CD4-positive, alpha-beta T cell (primary cell): Measurements from ENCODE around the gene MAJIN. TPM values are rescaled to one million over a fixed set of nuclear protein-coding genes. Genes with fewer than 3 reads are reported as not detected.

Experiments used
- ATAC-seq: fragments of 200-7000 bp; cut with Tn5 transposase; one replicate; pipeline ENCODE4 v1.10.0; 2022; ENCODE audit warnings: mild to moderate bottlenecking; ENCODE audit not compliant: poor library complexity
- CTCF ChIA-PET: fragments of 350-600 bp; sonication (Branson Sonifier 250); formaldehyde crosslinking; loops from one replicate; lab custom pipeline; 2021; ENCODE audit warnings: antibody characterized with exemption, inconsistent platforms; lab: Charles Lee
- POLR2A ChIA-PET: fragments of 350-600 bp; sonication (Branson Sonifier 250); formaldehyde crosslinking; loops from one replicate; lab custom pipeline; 2021; ENCODE audit warnings: antibody characterized with exemption, inconsistent platforms; lab: Charles Lee
- DNase-seq, 14 experiments: peaks; one replicate each; pipeline ENCODE4 v3.0.0-alpha.2; 2013 to 2020; ENCODE audit warnings: mixed read lengths in 2 of 14
- H3K27ac ChIP-seq, 2 donors: one replicate each; pipeline versions ENCODE4 v1.5.1 to v1.7.0; 2013; ENCODE audit warnings: low read length in 2 of 2, low read depth in 1 of 2, mild to moderate bottlenecking in 1 of 2
- H3K27me3 ChIP-seq, 2 experiments: 1 replicate in 1 of 2; 2 replicates in 1 of 2; pipeline versions ENCODE4 v1.6.1 to v1.7.0; 2013; ENCODE audit warnings: low read length in 2 of 2, control low read depth in 1 of 2, mild to moderate bottlenecking in 1 of 2, moderate library complexity in 1 of 2; ENCODE audit not compliant: insufficient read depth in 2 of 2, control insufficient read depth in 1 of 2
- H3K36me3 ChIP-seq: one replicate; pipeline ENCODE4 v1.6.1; 2013; ENCODE audit warnings: low read length, control low read depth; ENCODE audit not compliant: insufficient read depth
- H3K4me1 ChIP-seq: one replicate; pipeline ENCODE4 v1.6.1; 2013; ENCODE audit warnings: low read length, control low read depth; ENCODE audit not compliant: insufficient read depth
- H3K4me3 ChIP-seq: one replicate; pipeline ENCODE4 v1.5.1; 2013; ENCODE audit warnings: mild to moderate bottlenecking, low read length, moderate library complexity
- H3K9me3 ChIP-seq, 2 experiments: 1 replicate in 1 of 2; 2 replicates in 1 of 2; pipeline versions ENCODE4 v1.6.1 to v1.7.0; 2013; ENCODE audit warnings: low read length in 2 of 2, mild to moderate bottlenecking in 2 of 2, control low read depth in 1 of 2, moderate library complexity in 1 of 2; ENCODE audit not compliant: control insufficient read depth in 1 of 2, insufficient read depth in 1 of 2
- H3K27ac Mint-ChIP-seq: one replicate; pipeline ENCODE4 v1.8.0; 2020; ENCODE audit warnings: mixed read lengths
- H3K27me3 Mint-ChIP-seq: one replicate; pipeline ENCODE4 v1.8.0; 2021; ENCODE audit warnings: mixed read lengths
- H3K36me3 Mint-ChIP-seq: one replicate; pipeline ENCODE4 v1.8.0; 2021; ENCODE audit warnings: low read depth, mixed read lengths
- H3K4me1 Mint-ChIP-seq: one replicate; pipeline ENCODE4 v1.8.0; 2021; ENCODE audit warnings: low read depth, mixed read lengths
- H3K4me3 Mint-ChIP-seq: one replicate; pipeline ENCODE4 v1.8.0; 2020; ENCODE audit warnings: mild to moderate bottlenecking, mixed read lengths
- H3K9me3 Mint-ChIP-seq: one replicate; pipeline ENCODE4 v1.8.0; 2020; ENCODE audit warnings: mixed read lengths
- CTCF ChIP-seq: fragments of 200-600 bp; IDR thresholded peaks from one replicate; pipeline ENCODE4 v1.8.0; 2022; ENCODE audit warnings: antibody characterized with exemption, mild to moderate bottlenecking
- intact Hi-C, 2 experiments: fragments of 100-400 bp; cut with DNase I in 1 of 2; cut with micrococcal nuclease in 1 of 2; formaldehyde crosslinking; loops; one replicate each; pipeline versions ENCODE4 v1.15.1 to v1.9.0; 2023 to 2025; cut with DNase I, micrococcal nuclease
- total RNA-seq, 174 experiments: library from RNA in 2 of 174; stranded (reverse) in 2 of 174; gene quantifications; one replicate each; pipeline ENCODE4 v1.2.3 and lab custom pipeline; 2021 to 2026

The MAJIN gene
- total RNA-seq, 2 experiments from 2014 or later = 0.50 to 0.55 TPM

- no peak for TF ChIP-seq CTCF
- ATAC-seq (no peak), DNase-seq (peak in 1 of 14 experiments; percentile 45)
- Mint-ChIP-seq H3K27me3 (no peaks in the 10 kb centered on the region), H3K4me3 (peak overlapping the region; percentile 87), H3K4me1 (peaks cover 13% of the 10 kb centered on the region), H3K9me3 (no peaks in the 10 kb centered on the region), H3K36me3 (peaks cover 18% of the 10 kb centered on the region), H3K27ac (peak overlapping the region; percentile 97)
- Histone ChIP-seq H3K4me3 (peak overlapping the region; percentile 69), H3K27ac (no peak overlapping the region), H3K36me3 (peaks cover 18% of the 10 kb centered on the region), H3K27me3 (no peaks in the 10 kb centered on the region), H3K4me1 (peaks cover 30% of the 10 kb centered on the region), H3K9me3 (no peaks in the 10 kb centered on the region)
- intact Hi-C loops = no loop called here
- POLR2A ChIA-PET = interaction anchor here (1.1 to 2.5 kb wide), 7 partner anchors 10 to 209 kb away, joined by 4 to 13 read pairs (median 8); partner anchors contain the start of genes EHD1, SF1, SNX15 and ZNHIT2
- CTCF ChIA-PET = no interaction called here
These were observed 46.1 kb downstream of the MAJIN start for GRCh38 chr11:64925536-64926436.

DNA sequence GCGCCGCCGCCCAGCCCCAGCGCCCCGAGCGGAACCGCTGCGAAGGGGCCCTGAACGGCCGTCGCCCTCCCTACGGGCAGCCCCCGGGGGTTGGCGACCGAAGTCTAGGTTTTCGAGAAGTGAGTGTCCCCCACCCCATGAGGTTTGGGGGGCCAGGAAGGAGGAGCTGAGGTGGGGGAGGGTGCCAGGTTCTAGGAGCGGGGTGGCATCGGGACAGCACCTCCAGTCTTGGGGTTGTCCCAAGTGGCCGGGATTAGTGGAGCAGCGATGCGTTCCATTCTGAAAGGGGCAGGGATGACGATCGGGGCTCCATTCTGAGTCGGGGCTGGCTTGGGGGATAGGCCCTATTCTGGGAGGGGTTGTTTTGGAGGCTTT, 47.0 kb downstream of the MAJIN start:
- TF ChIP-seq CTCF = no peak
- no peaks in the 10 kb centered on the region for H3K9me3 Mint-ChIP-seq
- CTCF ChIA-PET = interaction anchor here (1.3 to 1.4 kb wide), 2 partner anchors 80 to 89 kb away, joined by 3 to 8 read pairs; partner anchors contain the start of genes ARL2 and CDC42BPG
- POLR2A ChIA-PET = interaction anchor here (0.6 to 2.5 kb wide), 15 partner anchors 9 to 210 kb away, joined by 3 to 15 read pairs (median 7); partner anchors contain the start of genes ARL2, EHD1, FAU and MAJIN
- H3K27ac Mint-ChIP-seq = peak overlapping the region; percentile 97
- H3K4me3 Mint-ChIP-seq = peak overlapping the region; percentile 87
- peak overlapping the region; percentile 69 for H3K4me3 ChIP-seq
- no peak for DNase-seq
- peak overlapping the region in 1 of 2 donors; percentile 73 for H3K27ac ChIP-seq
- intact Hi-C loops = loop anchor here in 1 of 2 experiments (1.0 to 5.0 kb wide), 5 partner anchors 47 to 238 kb away; partner anchors contain the start of genes CDCA5, EHD1, SNX15 and ZFPL1
- peaks cover 9% of the 10 kb centered on the region for H3K36me3 Mint-ChIP-seq
- H3K9me3 ChIP-seq = no peaks in the 10 kb centered on the region
- H3K4me1 ChIP-seq = peaks cover 30% of the 10 kb centered on the region
- H3K27me3 Mint-ChIP-seq = no peaks in the 10 kb centered on the region
- H3K27me3 ChIP-seq = no peaks in the 10 kb centered on the region
- peaks cover 11% of the 10 kb centered on the region for H3K36me3 ChIP-seq
- peaks cover 13% of the 10 kb centered on the region for H3K4me1 Mint-ChIP-seq
- no peak for ATAC-seq
